GM11168 (cell line): ENCODE results near the gene TMEM107.
"Not testable (repeated sequence)": the region's sequence is repeated elsewhere in the genome, so short reads cannot be mapped to it uniquely, and the experiment has no call there.

ENCODE experiments used
- in situ Hi-C: fragments of 300-500 bp; cut with MboI; formaldehyde crosslinking; loops from one replicate; pipeline ENCODE4 v1.12.0; 2022; ENCODE audit warnings: low sequenced_read_pairs; ENCODE audit not compliant: unreplicated experiment

The TMEM107 gene

DNA sequence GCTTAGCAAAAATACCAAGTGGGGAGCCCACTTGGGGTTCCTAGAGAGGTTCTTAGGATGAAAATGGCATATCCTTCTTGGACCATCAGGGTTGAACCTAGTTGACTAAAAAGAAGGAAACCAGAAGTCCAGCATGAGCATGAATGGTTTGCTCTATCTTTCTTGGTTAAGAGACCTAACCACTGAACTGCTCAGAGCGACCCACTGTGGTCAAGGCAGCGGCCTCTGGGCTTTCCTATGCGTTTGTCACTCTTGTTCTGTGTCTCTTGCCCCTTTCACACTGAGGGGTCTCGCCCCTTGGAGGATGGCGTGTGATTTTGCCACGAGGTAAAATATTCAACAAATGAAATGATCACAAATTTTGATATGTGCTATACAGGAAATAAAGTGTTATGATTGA, 14.3 kb upstream of the TMEM107 start:
- in situ Hi-C loops, result no loop called here

DNA sequence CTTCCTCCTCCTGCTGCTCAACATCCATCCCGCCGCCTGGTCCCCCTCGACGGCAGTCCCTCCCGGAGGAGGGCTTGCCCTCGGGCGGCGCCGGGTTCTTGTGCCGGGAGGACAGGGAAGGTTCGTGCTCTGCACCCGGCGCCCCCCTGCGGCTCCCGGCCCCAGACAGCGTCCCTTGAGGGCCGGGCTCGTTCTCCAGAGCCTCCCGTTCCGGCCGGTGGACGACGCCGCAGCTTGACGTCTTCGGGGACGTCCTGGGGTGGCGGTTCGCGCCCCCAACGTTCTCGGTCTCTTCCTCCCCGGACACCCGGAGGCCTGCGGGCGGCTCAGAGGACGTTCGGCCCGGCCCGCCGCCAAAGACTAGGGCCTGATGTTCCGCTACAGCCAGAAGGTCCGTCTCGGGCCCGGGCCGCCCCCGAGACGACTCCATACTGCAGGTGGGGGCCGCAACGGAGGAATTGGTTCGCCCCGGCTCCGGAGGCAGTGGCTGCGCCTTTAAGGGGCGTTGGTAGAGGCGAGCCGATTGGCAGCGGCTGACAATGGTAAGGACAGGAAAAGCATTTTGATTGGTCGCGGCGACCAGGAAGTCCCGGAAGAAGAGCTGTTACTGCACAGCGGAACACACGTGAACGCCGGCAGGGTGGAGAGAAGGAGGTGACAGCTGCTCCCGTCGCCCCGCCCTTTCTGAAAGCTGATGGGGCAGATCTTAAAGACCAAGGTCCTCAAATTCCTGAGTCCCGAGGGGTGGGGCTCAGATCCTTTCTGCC, 13.7 kb upstream of the TMEM107 start, which contains the start of gene BORCS6:
BORCS6 (minus strand) TSS at position 470 of the 767 bp plus-strand sequence; CDS start at position 430, 40 bp downstream.
- in situ Hi-C loops, result no loop called here

DNA sequence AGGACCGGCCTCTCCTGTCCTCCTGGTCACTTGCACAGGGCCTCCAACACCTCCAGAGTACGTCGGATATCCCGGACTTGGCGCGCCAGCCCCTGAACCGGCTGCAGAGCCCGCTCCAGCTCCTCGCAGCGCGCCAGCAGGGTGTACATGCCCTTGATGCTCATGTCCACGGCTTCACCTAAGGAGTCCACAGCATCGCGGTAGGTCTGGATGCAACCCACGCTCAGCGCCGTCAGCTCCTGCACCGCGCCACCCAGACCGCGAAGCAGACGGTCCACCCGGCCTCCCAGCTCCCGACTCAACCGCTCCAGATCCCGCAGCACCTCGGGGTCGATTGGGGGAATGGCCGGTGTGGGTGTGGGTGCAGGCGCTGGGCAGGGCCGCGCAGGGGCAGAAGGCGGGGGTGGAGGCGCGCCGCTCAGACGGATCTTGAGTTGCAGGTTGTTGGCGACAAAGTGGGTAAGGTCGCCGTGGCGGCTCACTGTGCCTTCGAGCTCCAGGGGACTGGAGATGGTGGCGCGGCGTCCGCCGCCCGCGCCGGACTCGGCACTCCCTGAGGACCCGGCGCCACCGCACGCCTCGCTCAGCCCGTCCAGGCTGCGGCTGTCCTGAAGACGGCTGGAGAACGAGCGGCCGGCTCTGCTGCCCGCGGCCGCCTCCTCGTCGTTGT, 13.0 kb upstream of the TMEM107 start:
- in situ Hi-C loops, result no loop called here

DNA sequence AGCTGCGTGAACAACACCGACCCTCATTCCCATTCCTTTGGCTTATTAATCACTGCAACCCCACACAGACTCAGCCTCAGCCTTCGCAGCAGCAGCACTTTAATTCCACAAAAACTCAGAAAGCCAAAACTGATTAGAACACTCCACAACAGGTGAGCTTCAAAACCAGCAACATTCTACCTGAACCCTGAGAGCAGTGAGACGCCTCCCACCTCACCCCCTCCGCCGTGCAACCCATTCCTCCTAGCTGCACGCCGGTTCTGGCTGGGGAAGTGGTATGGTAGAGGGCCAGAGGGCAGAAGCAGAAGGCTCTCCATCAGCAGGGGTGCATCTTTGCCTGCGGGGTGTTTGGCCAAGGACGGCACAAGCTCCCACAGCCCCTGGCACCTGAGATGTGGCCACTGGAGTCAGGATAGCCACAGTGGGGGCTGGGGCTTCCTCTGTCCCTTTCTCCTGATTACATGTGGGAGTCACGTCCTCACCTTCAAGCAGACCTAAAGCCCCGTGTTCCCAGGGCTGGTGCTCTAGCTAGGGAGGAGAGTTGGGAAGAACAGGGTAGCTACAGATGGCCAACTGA, 12.2 kb upstream of the TMEM107 start:
- in situ Hi-C loops, result no loop called here

DNA sequence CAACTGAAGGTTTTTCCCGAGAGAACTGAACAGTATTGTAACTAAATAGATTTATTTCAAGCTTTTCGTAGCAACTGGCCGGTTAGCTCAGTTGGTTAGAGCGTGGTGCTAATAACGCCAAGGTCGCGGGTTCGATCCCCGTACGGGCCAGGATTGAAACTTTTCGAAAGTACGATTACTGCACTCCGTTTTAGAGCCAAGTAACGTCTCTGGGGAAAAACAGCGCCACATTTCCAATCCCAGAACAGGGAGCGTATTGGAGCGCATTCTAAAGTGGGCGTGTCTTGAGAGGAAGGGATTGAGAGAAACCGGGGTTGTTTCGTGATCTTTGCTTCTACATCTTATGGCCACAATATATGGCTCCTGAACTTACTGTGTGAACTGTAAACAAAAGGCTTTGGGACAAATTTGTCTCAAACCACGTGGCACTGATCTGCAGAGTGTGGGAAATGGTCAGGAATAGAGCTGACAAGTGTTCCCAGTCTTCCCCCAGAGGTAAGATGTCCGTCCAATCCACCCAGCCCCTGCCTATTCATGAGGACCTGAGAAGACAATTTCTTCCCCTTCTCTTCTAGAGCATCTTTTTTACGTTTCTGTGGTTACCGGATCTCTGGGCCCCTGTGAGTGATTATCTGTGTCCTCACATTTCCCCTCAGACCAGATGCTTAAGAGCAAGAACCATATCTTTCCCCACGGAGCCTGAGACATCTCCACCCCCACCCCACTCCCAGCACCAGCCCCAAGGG, 11.5 kb upstream of the TMEM107 start:
- in situ Hi-C loops, result no loop called here

DNA sequence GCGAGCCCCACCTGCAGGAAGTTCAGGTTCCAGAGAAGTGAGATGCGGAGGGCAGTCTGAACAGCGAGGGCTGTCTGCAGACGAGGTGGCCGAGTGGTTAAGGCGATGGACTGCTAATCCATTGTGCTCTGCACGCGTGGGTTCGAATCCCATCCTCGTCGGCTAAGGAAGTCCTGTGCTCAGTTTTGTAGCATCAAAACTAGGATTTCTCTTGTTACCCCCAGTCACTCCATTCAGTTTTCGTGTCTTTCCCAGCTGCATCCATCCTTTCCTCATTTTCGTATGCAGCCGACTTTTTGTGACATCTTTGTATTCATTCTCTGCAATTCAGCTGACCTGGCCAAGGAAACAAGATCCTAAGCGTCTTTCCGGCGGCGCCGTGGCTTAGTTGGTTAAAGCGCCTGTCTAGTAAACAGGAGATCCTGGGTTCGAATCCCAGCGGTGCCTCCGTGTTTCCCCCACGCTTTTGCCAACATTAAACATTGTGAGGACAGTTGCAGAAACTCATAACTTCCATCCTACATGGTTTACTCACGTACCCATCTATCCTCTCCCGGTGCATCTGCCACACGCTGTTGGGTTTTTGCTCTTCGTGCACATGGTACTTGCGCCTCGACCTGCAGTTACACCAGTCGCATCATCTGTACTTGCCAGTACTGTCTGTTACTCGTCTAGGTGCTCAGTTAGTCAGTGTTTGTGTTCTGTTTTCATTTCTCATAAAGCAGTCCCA, 10.8 kb upstream of the TMEM107 start:
- in situ Hi-C loops, result no loop called here

DNA sequence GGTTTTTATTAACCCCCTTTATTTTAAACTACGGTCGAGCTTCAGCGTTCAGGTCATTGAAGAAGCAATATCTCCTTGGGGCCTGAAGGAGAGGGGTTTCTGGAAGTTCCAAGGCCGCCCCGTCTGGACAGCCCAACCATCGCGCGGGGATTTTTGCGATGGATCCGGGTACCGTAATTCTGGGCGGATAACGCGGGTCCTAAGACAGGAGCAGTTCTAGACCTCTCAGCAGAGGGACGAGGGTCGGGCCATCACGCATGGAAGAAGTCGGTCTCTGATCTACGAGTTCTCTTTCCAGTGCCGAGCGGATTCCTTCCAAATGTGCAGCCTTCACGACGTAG, 10.2 kb upstream of the TMEM107 start:
- in situ Hi-C loops, result no loop called here

DNA sequence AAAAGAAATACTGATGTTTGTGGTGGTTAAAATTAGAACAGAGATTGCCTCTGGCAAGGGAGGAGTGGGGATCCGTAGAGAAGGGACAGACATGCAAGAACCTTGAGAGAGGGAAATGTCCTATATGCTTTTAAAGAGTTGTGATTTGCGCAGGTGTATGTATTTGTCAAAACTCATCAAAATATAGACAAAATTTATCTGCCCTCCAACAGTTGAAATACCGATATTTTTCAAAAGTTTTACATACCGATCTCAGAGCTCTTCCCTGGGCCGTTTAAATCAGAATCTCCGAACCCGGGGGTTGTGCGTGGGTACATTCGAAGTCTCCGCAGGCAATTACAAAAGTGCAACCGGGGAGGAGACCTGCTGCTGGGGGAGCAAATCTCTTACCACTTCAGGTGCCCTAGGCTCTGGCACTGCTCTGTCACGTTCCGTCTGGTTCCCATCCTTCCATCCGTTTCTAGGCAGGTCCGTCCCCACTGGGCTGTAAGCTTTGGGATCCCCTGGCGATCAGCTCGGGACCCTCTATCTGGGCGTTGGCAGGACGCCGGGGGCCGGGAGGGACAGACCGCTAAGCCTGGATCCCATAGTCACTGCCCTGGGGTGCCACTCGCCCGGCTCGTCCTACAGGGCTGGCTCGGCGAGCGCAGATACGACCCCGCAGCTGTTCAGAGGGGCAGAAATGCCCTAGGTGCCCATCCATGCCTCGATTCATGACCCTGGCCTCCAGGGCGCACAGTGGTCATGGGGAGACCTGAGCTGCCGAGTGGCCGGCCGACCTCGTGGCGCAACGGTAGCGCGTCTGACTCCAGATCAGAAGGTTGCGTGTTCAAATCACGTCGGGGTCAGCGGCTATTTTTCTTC, 9.6 kb upstream of the TMEM107 start:
- in situ Hi-C loops, result no loop called here

DNA sequence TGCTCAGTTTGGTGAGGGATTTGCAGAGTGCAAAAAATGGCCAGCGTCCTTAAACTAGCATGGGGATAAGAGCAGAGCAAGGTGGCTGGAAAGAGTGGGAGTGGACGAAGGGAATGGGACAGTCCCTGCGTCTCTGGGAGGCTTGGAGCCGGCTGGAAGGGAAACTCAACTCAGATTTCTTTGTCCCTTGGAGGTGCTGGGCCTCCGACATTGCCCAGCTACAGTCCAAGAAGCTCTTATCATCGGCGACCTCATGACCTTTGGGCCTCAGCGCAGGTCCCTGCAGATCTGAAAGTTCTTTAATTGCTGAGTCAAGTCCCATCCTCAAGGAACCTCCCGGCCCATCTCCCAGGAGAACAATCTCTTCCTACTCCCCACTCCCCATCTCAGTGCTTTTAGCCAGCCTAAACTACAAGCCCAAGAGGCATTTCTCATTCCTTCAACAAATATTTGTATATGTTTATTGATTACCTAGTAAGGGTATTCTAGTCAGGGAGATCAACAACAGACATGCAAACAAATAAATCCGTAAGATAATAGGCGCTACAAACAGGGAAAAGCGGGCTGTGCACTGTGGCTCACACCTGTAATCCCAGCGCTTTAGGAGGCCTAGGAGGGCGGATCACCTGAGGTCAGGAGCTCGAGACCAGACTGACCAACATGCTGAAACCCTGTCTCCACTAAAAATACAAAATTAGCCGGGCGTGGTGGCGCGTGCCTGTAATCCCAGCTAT, 985 bp upstream of the TMEM107 start:
- in situ Hi-C loops, result no loop called here

DNA sequence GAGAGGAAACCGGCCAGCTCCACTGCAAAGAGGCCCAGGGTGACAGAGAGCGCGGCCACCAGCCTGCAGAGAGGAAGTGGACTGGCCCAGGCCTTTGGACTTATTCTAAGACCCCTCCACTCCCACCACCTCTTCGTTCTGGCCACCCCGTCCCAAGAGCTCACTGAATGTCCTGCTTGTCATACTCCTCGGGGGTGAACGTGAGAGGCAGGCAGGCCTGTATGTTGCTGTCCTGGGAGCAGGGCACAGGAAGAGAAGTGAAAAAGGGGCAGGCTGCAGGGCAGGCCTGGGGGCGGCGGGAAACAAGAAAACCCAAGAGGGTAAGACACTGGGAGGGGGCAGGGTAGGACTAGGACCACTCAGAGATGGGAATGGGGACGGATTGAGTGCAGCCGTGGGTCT, 384 bp downstream of the TMEM107 start:
- in situ Hi-C loops, result no loop called here

DNA sequence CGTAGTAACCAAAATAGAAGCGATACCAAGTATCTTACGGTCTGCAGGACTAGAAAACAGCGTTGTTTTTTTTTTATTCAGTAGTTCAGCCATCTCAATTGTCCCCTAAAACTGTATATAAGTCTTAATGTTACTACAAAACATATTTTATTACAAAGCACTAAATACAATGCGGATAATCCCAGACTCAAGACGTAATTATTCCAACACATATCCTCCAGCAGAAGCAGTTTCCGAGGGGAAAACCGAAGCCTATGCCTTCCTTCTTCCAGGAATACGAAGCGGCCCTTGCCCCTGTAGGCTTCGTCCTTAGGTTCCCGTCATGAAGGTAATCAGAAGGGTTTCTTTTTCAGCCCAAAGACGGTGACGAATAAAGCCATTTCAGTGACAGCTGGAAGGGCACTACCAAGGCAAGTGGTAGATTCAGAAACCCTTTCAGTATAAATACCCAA, 2.3 kb downstream of the TMEM107 start:
- in situ Hi-C loops, result no loop called here

DNA sequence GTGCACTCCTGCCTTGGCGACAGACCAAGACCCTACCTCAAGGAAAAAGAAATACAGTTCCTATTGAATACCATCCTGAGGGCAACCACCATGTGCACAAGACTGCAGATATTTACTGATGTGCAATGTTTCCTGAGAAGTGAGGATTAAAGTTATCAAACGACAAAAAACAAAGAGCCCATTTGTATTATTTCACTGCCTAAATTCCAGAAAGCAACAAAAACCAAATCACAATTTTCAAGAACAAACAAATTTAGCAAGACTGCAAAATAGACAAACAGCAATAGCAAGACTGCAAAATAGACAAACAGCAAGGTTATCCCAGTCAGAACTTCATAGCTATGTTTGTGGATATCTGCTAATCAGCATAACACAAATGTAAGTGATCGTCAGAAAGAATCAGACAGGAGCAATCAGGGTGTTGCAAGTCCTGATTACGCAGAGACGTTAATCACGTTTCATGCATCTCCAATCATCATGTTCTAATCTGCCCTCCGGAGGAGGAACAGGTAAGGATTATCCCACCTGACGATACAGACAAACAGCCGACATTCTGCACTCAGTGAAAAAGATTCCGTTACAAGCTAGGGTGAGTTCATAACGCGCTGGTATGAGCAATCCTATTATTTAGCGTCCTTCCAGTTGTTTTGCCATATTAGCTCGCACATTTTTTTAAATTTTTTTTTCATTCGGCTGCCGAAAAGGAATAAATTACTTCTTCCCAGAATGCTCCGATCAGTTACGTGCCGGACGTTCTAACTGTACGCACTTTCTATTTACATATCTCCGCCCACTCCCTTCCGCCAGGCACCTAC, 2.9 kb downstream of the TMEM107 start:
- in situ Hi-C loops, result no loop called here

DNA sequence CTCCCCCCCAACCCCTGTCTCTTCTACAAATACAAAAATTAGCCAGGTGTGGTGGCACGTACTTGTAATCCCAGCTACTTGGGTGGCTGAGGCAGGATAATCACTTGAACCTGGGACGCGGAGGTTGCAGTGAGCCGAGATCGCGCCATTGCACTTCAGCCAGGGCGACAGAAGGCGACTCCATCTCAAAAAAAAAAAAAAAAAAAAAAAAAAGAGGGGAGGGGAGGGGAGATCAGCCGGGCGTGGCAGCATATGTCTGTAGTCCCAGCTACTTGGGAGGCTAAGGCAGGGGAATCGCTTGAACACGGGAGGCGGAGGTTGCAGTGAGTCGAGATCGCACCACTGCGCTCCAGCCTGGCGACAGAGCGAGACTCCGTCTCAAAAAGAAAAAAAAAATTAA, 6.0 kb downstream of the TMEM107 start:
- in situ Hi-C loops, result not testable (repeated sequence)

DNA sequence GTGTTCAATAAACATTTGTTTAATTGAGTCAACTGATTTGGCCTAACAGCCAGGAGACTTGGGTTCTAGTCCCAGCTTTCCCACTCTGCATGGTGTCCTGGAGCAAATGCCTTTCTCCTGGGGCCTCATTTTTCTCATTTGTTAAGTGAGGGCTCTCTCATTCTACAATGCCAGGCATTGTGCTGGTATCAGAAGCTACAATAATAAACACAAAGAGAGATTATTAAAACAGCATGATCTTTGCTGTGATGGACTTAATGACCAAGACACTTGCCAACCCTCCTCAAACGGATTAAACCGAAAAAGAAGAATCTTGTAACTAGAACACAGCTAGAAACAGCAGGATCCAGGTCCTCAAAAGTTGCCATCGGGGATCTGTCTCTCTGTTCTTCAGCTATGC, 8.7 kb downstream of the TMEM107 start:
- in situ Hi-C loops, result no loop called here

DNA sequence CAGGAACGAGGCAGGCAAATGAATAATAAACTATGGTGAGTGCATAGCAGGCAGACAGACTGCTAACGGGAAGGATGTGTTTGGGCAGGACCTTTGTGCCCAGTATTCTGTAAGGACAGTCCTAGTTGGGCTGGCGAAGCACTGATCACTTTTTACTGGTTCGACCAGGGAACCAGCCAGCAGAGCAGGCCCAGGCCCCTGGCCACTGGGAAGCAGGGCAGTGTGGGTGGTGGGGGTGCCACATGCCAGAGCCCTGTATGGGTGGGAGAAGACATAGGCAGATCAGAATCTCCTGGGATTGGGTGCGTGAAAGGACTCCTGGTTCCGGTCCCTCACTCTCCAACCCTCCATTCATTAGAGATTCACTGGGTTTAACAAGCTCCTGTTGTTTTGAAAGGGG, 9.4 kb downstream of the TMEM107 start:
- in situ Hi-C loops, result no loop called here

DNA sequence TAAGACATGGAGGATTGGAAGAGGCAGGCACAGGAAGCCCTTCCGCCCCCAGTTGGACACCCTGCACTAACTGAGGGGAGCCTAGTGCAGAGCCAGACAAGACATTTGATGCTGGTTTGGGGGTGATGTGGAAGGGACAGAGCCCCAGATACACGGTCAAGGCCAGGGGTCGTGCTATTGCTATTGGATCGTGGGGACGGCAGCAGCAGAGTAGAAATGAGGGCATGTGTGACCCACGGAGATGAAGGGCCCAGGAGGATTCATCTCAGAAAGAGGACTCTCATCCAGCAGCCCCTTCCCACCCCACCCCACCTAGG, 11.4 kb downstream of the TMEM107 start:
- in situ Hi-C loops, result no loop called here

DNA sequence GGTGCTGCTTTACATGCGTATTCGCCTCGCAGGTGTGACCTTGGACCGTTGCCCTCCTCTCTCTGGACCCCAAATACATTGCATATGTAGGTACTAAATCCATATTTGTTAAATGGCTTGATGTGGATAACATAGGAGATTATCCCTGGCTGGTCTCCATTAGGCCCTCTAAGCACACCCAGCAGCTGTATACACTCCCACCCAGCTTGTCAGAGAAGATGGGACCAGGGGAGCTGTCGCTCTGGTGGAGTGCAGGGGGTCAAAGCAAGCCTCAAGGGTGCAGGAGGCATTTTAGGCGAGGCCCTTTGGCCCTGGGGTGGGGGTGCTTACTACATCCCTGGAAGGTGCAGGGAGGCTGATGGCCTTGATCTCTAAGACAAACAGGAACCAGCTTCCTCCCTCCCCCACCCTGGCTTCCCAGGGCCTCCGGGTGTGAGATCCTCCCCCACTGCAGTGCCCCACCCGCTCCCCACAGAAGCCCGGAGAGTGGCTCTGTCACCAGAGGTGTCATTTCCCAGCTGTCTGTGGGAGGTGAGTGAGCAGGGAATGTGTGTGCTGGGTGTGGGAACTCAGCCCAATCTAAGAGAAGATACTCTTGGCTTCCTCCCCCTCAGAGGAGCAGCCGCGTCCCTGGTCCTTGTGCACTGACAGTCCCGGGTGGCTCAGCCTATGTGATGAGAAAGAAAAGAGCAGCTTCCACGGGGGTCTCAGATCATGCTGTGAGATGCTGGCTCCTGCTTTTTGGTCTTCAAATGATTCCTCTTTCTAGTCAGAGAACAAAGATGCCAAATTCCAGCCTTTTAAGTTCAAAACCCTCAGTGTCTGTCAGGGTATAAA, 12.0 kb downstream of the TMEM107 start:
- in situ Hi-C loops, result no loop called here
